Suprapubic skin (tissue), 4 donors: ENCODE measurements around the gene SLC29A2.

ENCODE experiments used
- CTCF ChIP-seq, 2 donors: fragments of 200-600 bp in 1 of 2; fragments of 450-650 bp in 1 of 2; sonication (generic) in 1 of 2; IDR thresholded peaks; one replicate each; pipeline ENCODE4 v1.5.1; 2016 to 2019; ENCODE audit warnings: antibody characterized with exemption in 2 of 2, mild to moderate bottlenecking in 1 of 2, moderate library complexity in 1 of 2
- EP300 ChIP-seq: sonication (generic); formaldehyde crosslinking; IDR thresholded peaks from one replicate; pipeline ENCODE4 v1.6.1; 2017; ENCODE audit warnings: antibody characterized with exemption
- POLR2A ChIP-seq, 2 donors: fragments of 450-650 bp; IDR thresholded peaks; one replicate each; pipeline ENCODE4 v1.6.1; 2017; ENCODE audit warnings: antibody characterized with exemption in 2 of 2, mild to moderate bottlenecking in 2 of 2, moderate library complexity in 2 of 2
- POLR2AphosphoS5 ChIP-seq, 3 donors: sonication (generic); formaldehyde crosslinking; IDR thresholded peaks; one replicate each; pipeline ENCODE4 v1.6.1; 2017; ENCODE audit warnings: antibody characterized with exemption in 3 of 3

GRCh38 chr11:66373265-66373664 is 1.7 kb upstream of the SLC29A2 start:
- no peak for TF ChIP-seq CTCF (IDR thresholded peaks at IDR 0.05)
- TF ChIP-seq EP300 = no peak
- TF ChIP-seq POLR2A (IDR thresholded peaks at IDR 0.05) = no peak
- no peak for TF ChIP-seq POLR2AphosphoS5 (IDR thresholded peaks at IDR 0.05)
